ENCODE results near the gene PARP16. TPM values are rescaled to one million over a fixed set of nuclear protein-coding genes. Genes with fewer than 3 reads are reported as not detected.

PARP16 gene
- total RNA-seq, 1 donor from 2014 or later: 2.8 TPM

- Mint-ChIP-seq H3K27ac (ENCODE audit: unreplicated experiment) (no peak overlapping the region), H3K36me3 (ENCODE audit: low read depth, unreplicated experiment) (no peaks in the 10 kb centered on the region), H3K4me3 (ENCODE audit: unreplicated experiment) (no peak overlapping the region), H3K4me1 (ENCODE audit: unreplicated experiment) (peaks cover 6% of the 10 kb centered on the region), H3K9me3 (ENCODE audit: unreplicated experiment) (no peaks in the 10 kb centered on the region), H3K27me3 (ENCODE audit: unreplicated experiment) (peaks cover 5% of the 10 kb centered on the region)
- TF ChIP-seq CTCF (IDR thresholded peaks at IDR 0.05; ENCODE audit: unreplicated experiment): no peak
- DNase-seq (ENCODE audit: low spot score): no peak
Observed at GRCh38 chr15:65305776-65306175, 19.1 kb upstream of the PARP16 start.

GRCh38 chr15:65305150-65305758 is 18.6 kb upstream of the PARP16 start:
- peak overlapping the region; percentile 100 for H3K27ac Mint-ChIP-seq (ENCODE audit: unreplicated experiment)
- H3K4me1 Mint-ChIP-seq (ENCODE audit: unreplicated experiment): peaks cover 6% of the 10 kb centered on the region
- no peaks in the 10 kb centered on the region for H3K36me3 Mint-ChIP-seq (ENCODE audit: low read depth, unreplicated experiment)
- DNase-seq (ENCODE audit: low spot score): no peak
- no peak for TF ChIP-seq CTCF (IDR thresholded peaks at IDR 0.05; ENCODE audit: unreplicated experiment)
- H3K4me3 Mint-ChIP-seq (ENCODE audit: unreplicated experiment): no peak overlapping the region
- peaks cover 6% of the 10 kb centered on the region for H3K27me3 Mint-ChIP-seq (ENCODE audit: unreplicated experiment)
- H3K9me3 Mint-ChIP-seq (ENCODE audit: unreplicated experiment): no peaks in the 10 kb centered on the region

GRCh38 chr15:65304381-65305149 is 17.9 kb upstream of the PARP16 start, which contains the start of gene RNU5B-1:
RNU5B-1 (plus strand) TSS chr15:65304677.
- peak; percentile 94 for TF ChIP-seq CTCF (IDR thresholded peaks at IDR 0.05; ENCODE audit: unreplicated experiment)
- H3K36me3 Mint-ChIP-seq (ENCODE audit: low read depth, unreplicated experiment): no peaks in the 10 kb centered on the region
- H3K9me3 Mint-ChIP-seq (ENCODE audit: unreplicated experiment): no peaks in the 10 kb centered on the region
- peaks cover 6% of the 10 kb centered on the region for H3K4me1 Mint-ChIP-seq (ENCODE audit: unreplicated experiment)
- peak within 1 kb of the TSS; percentile 89 for H3K4me3 Mint-ChIP-seq (ENCODE audit: unreplicated experiment)
- H3K27me3 Mint-ChIP-seq (ENCODE audit: unreplicated experiment): peaks cover 7% of the 10 kb centered on the region
- H3K27ac Mint-ChIP-seq (ENCODE audit: unreplicated experiment): peak within 1 kb of the TSS; percentile 100
- DNase-seq (ENCODE audit: low spot score): peak; percentile 68

GRCh38 chr15:65303687-65304380 is 17.2 kb upstream of the PARP16 start:
- Mint-ChIP-seq H3K27me3 (ENCODE audit: unreplicated experiment) (peaks cover 7% of the 10 kb centered on the region), H3K27ac (ENCODE audit: unreplicated experiment) (peak overlapping the region; percentile 100), H3K4me3 (ENCODE audit: unreplicated experiment) (peak overlapping the region; percentile 89), H3K9me3 (ENCODE audit: unreplicated experiment) (no peaks in the 10 kb centered on the region), H3K36me3 (ENCODE audit: low read depth, unreplicated experiment) (no peaks in the 10 kb centered on the region), H3K4me1 (ENCODE audit: unreplicated experiment) (peaks cover 6% of the 10 kb centered on the region)
- no peak for DNase-seq (ENCODE audit: low spot score)
- no peak for TF ChIP-seq CTCF (IDR thresholded peaks at IDR 0.05; ENCODE audit: unreplicated experiment)
